ENCODE measurements around the gene NDE1. TPM values are rescaled to one million over a fixed set of nuclear protein-coding genes. Genes with fewer than 3 reads are reported as not detected.
"Not testable (repeated sequence)": the region's sequence is repeated elsewhere in the genome, so short reads cannot be mapped to it uniquely, and the experiment has no call there.

The NDE1 gene
- total and polyA plus RNA-seq, 2 experiments from 2014 or later: 7.1 to 41.0 TPM

DNA sequence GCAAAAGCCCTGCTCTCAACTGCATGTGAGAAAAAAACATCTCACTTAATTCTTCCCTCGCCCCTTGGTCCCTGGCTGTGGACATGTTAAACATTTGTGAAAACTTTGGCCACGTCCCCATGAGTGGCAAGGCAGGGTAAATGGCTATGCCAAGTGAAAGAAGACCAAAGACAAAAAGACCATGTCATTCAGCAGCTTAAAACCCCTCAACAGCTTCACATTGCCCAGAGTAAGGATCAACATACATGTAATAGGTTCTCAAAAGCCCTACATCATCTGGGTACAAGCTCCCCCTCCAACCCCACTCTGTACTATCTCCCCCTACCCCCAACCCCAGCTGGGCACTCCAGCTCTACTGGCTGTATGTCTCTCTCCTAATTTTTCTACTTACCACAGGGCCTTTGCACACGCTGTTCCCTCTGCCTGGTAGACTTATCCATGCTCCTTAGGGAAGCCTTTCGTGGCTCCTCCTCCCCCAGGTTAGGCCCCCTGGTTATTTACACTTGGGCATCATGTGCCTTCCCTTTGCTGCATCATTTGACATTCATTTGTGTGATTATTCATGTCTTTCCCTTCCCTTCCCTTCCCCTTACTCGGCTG, 75.7 kb downstream of the NDE1 start:
- H3K36me3 ChIP-seq: no peaks in the 10 kb centered on the region
- H3K4me1 ChIP-seq (ENCODE audit: low read depth): no peaks in the 10 kb centered on the region
- TF ChIP-seq, protein P1, sequence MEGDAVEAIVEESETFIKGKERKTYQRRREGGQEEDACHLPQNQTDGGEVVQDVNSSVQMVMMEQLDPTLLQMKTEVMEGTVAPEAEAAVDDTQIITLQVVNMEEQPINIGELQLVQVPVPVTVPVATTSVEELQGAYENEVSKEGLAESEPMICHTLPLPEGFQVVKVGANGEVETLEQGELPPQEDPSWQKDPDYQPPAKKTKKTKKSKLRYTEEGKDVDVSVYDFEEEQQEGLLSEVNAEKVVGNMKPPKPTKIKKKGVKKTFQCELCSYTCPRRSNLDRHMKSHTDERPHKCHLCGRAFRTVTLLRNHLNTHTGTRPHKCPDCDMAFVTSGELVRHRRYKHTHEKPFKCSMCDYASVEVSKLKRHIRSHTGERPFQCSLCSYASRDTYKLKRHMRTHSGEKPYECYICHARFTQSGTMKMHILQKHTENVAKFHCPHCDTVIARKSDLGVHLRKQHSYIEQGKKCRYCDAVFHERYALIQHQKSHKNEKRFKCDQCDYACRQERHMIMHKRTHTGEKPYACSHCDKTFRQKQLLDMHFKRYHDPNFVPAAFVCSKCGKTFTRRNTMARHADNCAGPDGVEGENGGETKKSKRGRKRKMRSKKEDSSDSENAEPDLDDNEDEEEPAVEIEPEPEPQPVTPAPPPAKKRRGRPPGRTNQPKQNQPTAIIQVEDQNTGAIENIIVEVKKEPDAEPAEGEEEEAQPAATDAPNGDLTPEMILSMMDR (IDR thresholded peaks at IDR 0.05; ENCODE audit: low read depth, low read length): no peak
- H3K27me3 ChIP-seq: no peaks in the 10 kb centered on the region
- no peak overlapping the region for H3K4me3 ChIP-seq
- no peak overlapping the region for H3K27ac ChIP-seq
- no peaks in the 10 kb centered on the region for H3K9me3 ChIP-seq (ENCODE audit: low read depth)
- DNase-seq (ENCODE audit: low read depth in 1 of 2, low spot score in 1 of 2): no peak

DNA sequence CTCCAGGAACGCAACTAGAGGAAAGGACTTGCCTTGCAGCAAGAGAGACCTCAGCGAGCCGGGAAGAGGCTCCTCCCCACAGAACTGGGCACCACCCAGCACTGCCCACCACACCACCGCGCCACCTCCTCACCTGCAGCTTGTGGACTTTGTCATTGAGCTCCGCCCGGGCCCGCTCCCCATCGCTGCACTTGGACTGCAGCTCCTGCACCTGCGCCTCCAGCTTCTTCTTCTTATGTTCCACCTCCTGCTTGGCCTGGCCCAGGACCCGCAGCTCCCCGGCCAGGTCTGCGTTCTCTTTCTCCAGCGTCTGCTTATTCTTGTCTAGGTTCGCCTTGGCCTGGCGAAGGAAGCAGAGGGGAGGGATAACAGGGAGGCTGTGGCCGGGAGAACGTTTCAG, 76.7 kb downstream of the NDE1 start:
- H3K4me3 ChIP-seq: no peak overlapping the region
- TF ChIP-seq, protein P1 (IDR thresholded peaks at IDR 0.05; ENCODE audit: low read depth, low read length): no peak
- no peaks in the 10 kb centered on the region for H3K9me3 ChIP-seq (ENCODE audit: low read depth)
- H3K36me3 ChIP-seq: no peaks in the 10 kb centered on the region
- no peak overlapping the region for H3K27ac ChIP-seq
- DNase-seq (ENCODE audit: low read depth in 1 of 2, low spot score in 1 of 2): no peak
- H3K4me1 ChIP-seq (ENCODE audit: low read depth): no peaks in the 10 kb centered on the region
- H3K27me3 ChIP-seq: no peaks in the 10 kb centered on the region

DNA sequence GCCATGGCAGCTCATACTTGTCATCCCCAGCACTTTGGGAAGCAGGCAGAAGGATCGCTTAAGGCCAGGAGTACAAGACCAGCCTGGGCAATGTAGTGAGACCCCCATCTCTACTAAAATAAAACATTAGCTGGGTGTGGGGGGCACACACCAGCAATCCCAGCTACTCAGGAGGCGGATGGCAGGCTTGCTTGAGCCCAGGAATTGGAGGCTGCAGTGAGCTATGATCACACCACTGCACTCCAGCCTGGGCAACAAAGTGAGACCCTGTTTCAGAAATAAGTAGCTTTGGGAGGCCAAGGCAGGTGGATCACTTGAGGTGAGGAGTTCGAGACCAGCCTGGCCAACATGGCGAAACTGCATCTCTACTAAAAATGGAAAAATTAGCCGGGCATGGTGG, 77.7 kb downstream of the NDE1 start:
- H3K36me3 ChIP-seq; DNase-seq (ENCODE audit: low read depth in 1 of 2, low spot score in 1 of 2); H3K4me1 ChIP-seq (ENCODE audit: low read depth); H3K4me3 ChIP-seq; H3K9me3 ChIP-seq (ENCODE audit: low read depth); H3K27ac ChIP-seq; H3K27me3 ChIP-seq: not testable (repeated sequence)

DNA sequence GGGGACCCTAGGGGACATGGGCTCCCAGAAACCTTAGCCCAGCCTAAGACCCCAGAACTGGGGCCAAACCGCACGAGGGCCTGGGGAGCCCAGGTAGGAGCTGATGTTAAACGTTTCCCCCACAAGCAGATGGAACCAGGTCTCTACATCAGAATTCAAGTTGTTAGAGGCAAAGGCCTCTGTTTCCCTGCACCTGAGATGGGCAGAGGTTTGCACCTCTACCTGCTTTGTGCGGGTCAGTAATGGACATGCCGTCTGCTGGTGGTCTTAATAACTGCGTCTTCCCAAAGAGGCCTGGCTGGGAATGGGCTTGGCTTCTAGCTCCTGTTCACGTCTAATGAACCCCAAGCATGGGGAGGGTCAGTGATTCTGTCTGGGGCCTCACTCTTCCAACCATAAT, 79.1 kb downstream of the NDE1 start:
- no peak for DNase-seq (ENCODE audit: low read depth in 1 of 2, low spot score in 1 of 2)

DNA sequence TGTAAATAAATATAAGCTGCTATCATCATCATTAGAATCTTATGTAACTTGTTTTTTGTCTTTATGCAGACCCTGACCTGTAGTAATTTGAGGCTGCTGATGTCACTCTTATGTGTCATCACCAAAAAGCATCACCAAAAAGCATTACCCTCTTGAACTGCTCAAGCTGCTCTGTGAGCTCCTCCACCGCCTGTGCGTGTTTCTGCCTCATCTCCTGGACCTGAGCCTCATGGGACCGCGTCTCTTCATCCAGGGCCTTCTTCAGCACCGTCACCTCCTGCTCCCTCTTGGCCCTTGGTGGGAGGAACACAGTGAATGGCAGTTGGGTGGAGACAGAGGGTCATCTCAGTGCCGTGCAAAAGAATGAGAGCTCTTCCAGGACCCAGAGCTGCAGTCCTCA, 82.4 kb downstream of the NDE1 start:
- Histone ChIP-seq H3K9me3 (ENCODE audit: low read depth) (no peaks in the 10 kb centered on the region), H3K27me3 (no peaks in the 10 kb centered on the region), H3K27ac (no peak overlapping the region), H3K36me3 (no peaks in the 10 kb centered on the region), H3K4me1 (ENCODE audit: low read depth) (no peaks in the 10 kb centered on the region), H3K4me3 (no peak overlapping the region)
- TF ChIP-seq, protein P1 (IDR thresholded peaks at IDR 0.05; ENCODE audit: low read depth, low read length): no peak
- no peak for DNase-seq (ENCODE audit: low read depth in 1 of 2, low spot score in 1 of 2)

More for the DNA sequence above, 79.1 kb downstream of the NDE1 start:
- no peaks in the 10 kb centered on the region for H3K27me3 ChIP-seq
- no peaks in the 10 kb centered on the region for H3K9me3 ChIP-seq (ENCODE audit: low read depth)
- H3K4me3 ChIP-seq: no peak overlapping the region
- TF ChIP-seq, protein P1 (IDR thresholded peaks at IDR 0.05; ENCODE audit: low read depth, low read length): no peak
- H3K36me3 ChIP-seq: no peaks in the 10 kb centered on the region
- no peak overlapping the region for H3K27ac ChIP-seq
- no peaks in the 10 kb centered on the region for H3K4me1 ChIP-seq (ENCODE audit: low read depth)

DNA sequence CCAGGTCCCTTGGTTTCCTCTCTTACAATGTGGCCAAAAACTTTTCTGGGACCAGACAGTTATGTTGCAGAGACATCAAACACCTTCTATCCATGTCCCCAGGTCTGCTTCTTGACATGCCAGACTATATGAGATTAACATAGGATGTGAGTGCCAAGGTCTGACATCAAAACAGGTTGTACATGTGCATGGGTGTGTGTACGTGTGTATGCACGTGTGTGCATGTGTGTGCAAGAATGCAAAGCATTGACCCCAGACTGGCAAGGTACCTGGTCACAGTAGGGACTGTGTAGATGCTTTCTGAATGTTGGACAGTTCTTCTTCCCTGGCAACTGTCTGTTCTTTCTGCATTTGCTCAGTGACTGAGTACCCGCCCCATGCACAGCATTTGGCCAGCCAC, 85.6 kb downstream of the NDE1 start:
- no peak for DNase-seq (ENCODE audit: low read depth in 1 of 2, low spot score in 1 of 2)
- H3K27me3 ChIP-seq: no peaks in the 10 kb centered on the region
- no peak overlapping the region for H3K27ac ChIP-seq
- no peaks in the 10 kb centered on the region for H3K4me1 ChIP-seq (ENCODE audit: low read depth)
- no peak overlapping the region for H3K4me3 ChIP-seq
- TF ChIP-seq, protein P1 (IDR thresholded peaks at IDR 0.05; ENCODE audit: low read depth, low read length): no peak
- H3K9me3 ChIP-seq (ENCODE audit: low read depth): no peaks in the 10 kb centered on the region
- H3K36me3 ChIP-seq: no peaks in the 10 kb centered on the region

Measured in cardiac muscle cell (in vitro differentiated cells and primary cell).